Fibroblast of lung (primary cell): ENCODE data around the gene FXYD6. TPM values are rescaled to one million over a fixed set of nuclear protein-coding genes. Genes with fewer than 3 reads are reported as not detected.

Experiments
- DNase-seq, 2 donors: peaks; one replicate each; pipeline versions ENCODE4 v3.0.0 to v3.0.0-alpha.2; 2010; ENCODE audit warnings: low read depth in 2 of 2
- H2AFZ ChIP-seq: 2 replicates; pipeline ENCODE4 v1.5.1; 2012; ENCODE audit warnings: low read length, control low read depth, inconsistent platforms
- H3K27ac ChIP-seq: 2 replicates; pipeline ENCODE4 v1.5.1; 2011; ENCODE audit warnings: low read length, control low read depth; ENCODE audit not compliant: insufficient read depth
- H3K27me3 ChIP-seq: 2 replicates; pipeline ENCODE4 v1.5.1; 2011; ENCODE audit warnings: mild to moderate bottlenecking, low read length; ENCODE audit not compliant: control insufficient read depth, insufficient read depth
- H3K36me3 ChIP-seq: 2 replicates; pipeline ENCODE4 v1.5.1; 2011; ENCODE audit warnings: low read length; ENCODE audit not compliant: control insufficient read depth, insufficient read depth
- H3K4me1 ChIP-seq: 2 replicates; pipeline ENCODE4 v1.5.1; 2011; ENCODE audit warnings: low read length; ENCODE audit not compliant: control insufficient read depth, insufficient read depth; ENCODE audit errors: extremely low read depth
- H3K4me2 ChIP-seq: 2 replicates; pipeline ENCODE4 v1.5.1; 2011; ENCODE audit warnings: low read length, control low read depth; ENCODE audit not compliant: insufficient read depth; ENCODE audit errors: extremely low read depth
- H3K4me3 ChIP-seq, 4 experiments: fragments of 200-600 bp in 1 of 4; sonication (generic) in 1 of 4; replicated peaks in 1 of 4; 2 replicates each; pipeline ENCODE4 v1.5.1; 2011 to 2016; ENCODE audit warnings: low read length in 4 of 4, low read depth in 3 of 4, mild to moderate bottlenecking in 3 of 4, control low read depth in 2 of 4, inconsistent platforms in 1 of 4, mixed read lengths in 1 of 4; ENCODE audit not compliant: insufficient read depth in 1 of 4; ENCODE audit errors: control extremely low read depth in 1 of 4
- H3K79me2 ChIP-seq: 2 replicates; pipeline ENCODE4 v1.5.1; 2012; ENCODE audit warnings: mild to moderate bottlenecking, low read length, inconsistent platforms; ENCODE audit not compliant: control insufficient read depth, insufficient read depth
- H3K9ac ChIP-seq: 2 replicates; pipeline ENCODE4 v1.5.1; 2011; ENCODE audit warnings: mild to moderate bottlenecking, low read length, control low read depth; ENCODE audit not compliant: insufficient read depth
- H3K9me3 ChIP-seq: 2 replicates; pipeline ENCODE4 v1.5.1; 2012; ENCODE audit warnings: low read depth, low read length; ENCODE audit not compliant: control insufficient read depth, insufficient read depth
- H4K20me1 ChIP-seq: 2 replicates; pipeline ENCODE4 v1.5.1; 2011; ENCODE audit warnings: low read length; ENCODE audit not compliant: control insufficient read depth, insufficient read depth; ENCODE audit errors: extremely low read depth
- CTCF ChIP-seq, 2 donors: IDR thresholded peaks in 1 of 2; conservative IDR thresholded peaks in 1 of 2; 1 replicate in 1 of 2; 2 replicates in 1 of 2; pipeline ENCODE4 v1.5.1; 2011 to 2012; ENCODE audit warnings: low read length in 2 of 2, control low read depth in 1 of 2, inconsistent platforms in 1 of 2, low read depth in 1 of 2, mild to moderate bottlenecking in 1 of 2
- EZH2 ChIP-seq: IDR thresholded peaks from 2 replicates; pipeline ENCODE4 v1.5.1; 2012; ENCODE audit warnings: low read length, control low read depth, mild to moderate bottlenecking; ENCODE audit errors: missing control alignments
- polyA plus RNA-seq, 2 donors: library from polyadenylated mRNA; depleted of rRNA in 1 of 2; stranded (reverse) in 1 of 2; unstranded in 1 of 2; fragments of >200 nt; gene quantifications; 2 replicates each; pipeline ENCODE4 v1.2.1, GENCODE V29; 2011 to 2012; ENCODE audit warnings: missing spikeins in 1 of 2
- total RNA-seq: library from RNA; depleted of rRNA; stranded (reverse); fragments of >200 nt; gene quantifications from 2 replicates; pipeline ENCODE4 v1.2.1, GENCODE V29; 2014

The FXYD6 gene
- total and polyA plus RNA-seq, 2 donors (not counting 1 experiment from before 2014, with no cell fraction given): 0.43 to 5.1 TPM

- H4K20me1 ChIP-seq: no peaks in the 10 kb centered on the region
- no peaks in the 10 kb centered on the region for H3K4me1 ChIP-seq
- H3K9ac ChIP-seq: no peak overlapping the region
- no peak overlapping the region for H2AFZ ChIP-seq
- H3K79me2 ChIP-seq: no peaks in the 10 kb centered on the region
- H3K4me3 ChIP-seq: no peak overlapping the region
- H3K36me3 ChIP-seq: no peaks in the 10 kb centered on the region
- no peak overlapping the region for H3K27ac ChIP-seq
- no peak overlapping the region for H3K4me2 ChIP-seq
- peaks cover 3% of the 10 kb centered on the region for H3K27me3 ChIP-seq
- no peaks in the 10 kb centered on the region for H3K9me3 ChIP-seq
- no peak for DNase-seq
- TF ChIP-seq EZH2 (no peak), CTCF (conservative IDR thresholded peaks at IDR 0.05 in 1 of 2, IDR thresholded peaks at IDR 0.05 in 1 of 2; ENCODE audit: low read depth in 1 of 2, low read length in 2 of 2) (no peak)
Observed at GRCh38 chr11:117834838-117835443, 41.5 kb downstream of the FXYD6 start.

- Histone ChIP-seq H3K36me3 (no peaks in the 10 kb centered on the region), H3K4me2 (no peak overlapping the region), H3K9me3 (no peaks in the 10 kb centered on the region), H3K9ac (no peak overlapping the region), H3K4me3 (no peak overlapping the region), H3K79me2 (no peaks in the 10 kb centered on the region), H3K27ac (no peak overlapping the region), H4K20me1 (no peaks in the 10 kb centered on the region), H2AFZ (no peak overlapping the region), H3K4me1 (peaks cover under 1% of the 10 kb centered on the region), H3K27me3 (peaks cover 3% of the 10 kb centered on the region)
- TF ChIP-seq CTCF (conservative IDR thresholded peaks at IDR 0.05 in 1 of 2, IDR thresholded peaks at IDR 0.05 in 1 of 2; ENCODE audit: low read depth in 1 of 2, low read length in 2 of 2) (no peak), EZH2 (no peak)
- no peak for DNase-seq
Observed at GRCh38 chr11:117834068-117834810, 42.2 kb downstream of the FXYD6 start.

- H3K79me2 ChIP-seq: no peaks in the 10 kb centered on the region
- no peak overlapping the region for H2AFZ ChIP-seq
- H3K9ac ChIP-seq: no peak overlapping the region
- DNase-seq: no peak
- H3K4me2 ChIP-seq: no peak overlapping the region
- no peaks in the 10 kb centered on the region for H4K20me1 ChIP-seq
- H3K9me3 ChIP-seq: no peaks in the 10 kb centered on the region
- H3K27me3 ChIP-seq: peaks cover 3% of the 10 kb centered on the region
- no peak overlapping the region for H3K4me3 ChIP-seq
- TF ChIP-seq CTCF (conservative IDR thresholded peaks at IDR 0.05 in 1 of 2, IDR thresholded peaks at IDR 0.05 in 1 of 2; ENCODE audit: low read depth in 1 of 2, low read length in 2 of 2) (no peak), EZH2 (no peak)
- H3K36me3 ChIP-seq: no peaks in the 10 kb centered on the region
- H3K27ac ChIP-seq: no peak overlapping the region
- H3K4me1 ChIP-seq: peaks cover 6% of the 10 kb centered on the region
Observed at GRCh38 chr11:117833401-117833891, 43.0 kb downstream of the FXYD6 start.
